ENCODE measurements around the gene IFITM2.

GRCh38 chr11:306645-307371 lies 808 bp upstream of the IFITM2 start:
- no peak for TF ChIP-seq ZNF148 (tag by site-specific recombination; IDR thresholded peaks at IDR 0.05; ENCODE audit: borderline replicate concordance)
- no peak for TF ChIP-seq ZNF211 (tag by site-specific recombination; IDR thresholded peaks at IDR 0.05; ENCODE audit: low read depth)
- no peak for TF ChIP-seq ZNF639 (tag by site-specific recombination; IDR thresholded peaks at IDR 0.05)
- no peak for TF ChIP-seq TSHZ1 (tag by site-specific recombination; IDR thresholded peaks at IDR 0.05; ENCODE audit: borderline replicate concordance)
- TF ChIP-seq MZF1 (tag by site-specific recombination; IDR thresholded peaks at IDR 0.05; ENCODE audit: borderline replicate concordance) = no peak
- TF ChIP-seq ZNF624 (tag by site-specific recombination; IDR thresholded peaks at IDR 0.05) = no peak
- no peak for TF ChIP-seq CTCF (tag by site-specific recombination; IDR thresholded peaks at IDR 0.05)
- no peak for TF ChIP-seq ZNF266 (tag by site-specific recombination; IDR thresholded peaks at IDR 0.05; ENCODE audit: low read depth)
- TF ChIP-seq ZNF610 (tag by site-specific recombination; IDR thresholded peaks at IDR 0.05; ENCODE audit: borderline replicate concordance) = no peak
